Fibroblast of mammary gland (primary cell): ENCODE data around the gene IRF4.

Experiments used
- DNase-seq: peaks from one replicate; pipeline ENCODE4 v3.0.0-alpha.2; 2010; ENCODE audit warnings: low read depth
- H3K4me3 ChIP-seq: 2 replicates; pipeline ENCODE4 v1.5.1; 2011; ENCODE audit warnings: low read depth, mild to moderate bottlenecking, low read length, moderate library complexity; ENCODE audit not compliant: control insufficient read depth
- CTCF ChIP-seq: conservative IDR thresholded peaks from 2 replicates; pipeline ENCODE4 v1.5.1; 2011; ENCODE audit warnings: low read depth, low read length, inconsistent platforms; ENCODE audit not compliant: control insufficient read depth, insufficient read depth

IRF4 gene

GRCh38 chr6:382883-383810, 8.4 kb upstream of the IRF4 start:
- DNase-seq = peak; percentile 31
- no peak for TF ChIP-seq CTCF
- no peak overlapping the region for H3K4me3 ChIP-seq

- DNase-seq = no peak
- TF ChIP-seq CTCF = no peak
- no peak overlapping the region for H3K4me3 ChIP-seq
Observed at GRCh38 chr6:383856-384255, 7.7 kb upstream of the IRF4 start.

DNA sequence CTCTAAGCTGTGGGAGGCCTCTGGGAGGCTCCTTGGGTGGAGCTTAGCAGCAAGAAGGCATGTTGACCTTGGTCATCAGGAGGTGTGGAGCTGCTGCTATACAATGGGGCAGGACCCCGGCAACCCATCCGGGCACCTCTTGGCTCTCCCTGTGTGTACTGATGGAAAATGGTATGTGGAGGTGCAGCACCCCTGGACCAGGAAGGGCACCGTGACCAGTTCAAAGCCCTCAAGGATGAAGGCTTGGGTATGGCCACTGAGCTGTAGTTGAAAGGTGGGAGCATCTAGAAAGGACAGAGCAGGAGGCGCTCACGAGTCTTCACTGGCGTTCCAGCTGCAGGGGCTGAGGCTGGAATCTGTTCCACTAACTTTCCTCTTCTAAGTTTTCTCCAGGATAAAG, 6.7 kb upstream of the IRF4 start:
- no peak overlapping the region for H3K4me3 ChIP-seq
- TF ChIP-seq CTCF = no peak
- DNase-seq = no peak

GRCh38 chr6:385614-386013, 5.9 kb upstream of the IRF4 start:
- no peak for DNase-seq
- H3K4me3 ChIP-seq = no peak overlapping the region
- no peak for TF ChIP-seq CTCF

DNA sequence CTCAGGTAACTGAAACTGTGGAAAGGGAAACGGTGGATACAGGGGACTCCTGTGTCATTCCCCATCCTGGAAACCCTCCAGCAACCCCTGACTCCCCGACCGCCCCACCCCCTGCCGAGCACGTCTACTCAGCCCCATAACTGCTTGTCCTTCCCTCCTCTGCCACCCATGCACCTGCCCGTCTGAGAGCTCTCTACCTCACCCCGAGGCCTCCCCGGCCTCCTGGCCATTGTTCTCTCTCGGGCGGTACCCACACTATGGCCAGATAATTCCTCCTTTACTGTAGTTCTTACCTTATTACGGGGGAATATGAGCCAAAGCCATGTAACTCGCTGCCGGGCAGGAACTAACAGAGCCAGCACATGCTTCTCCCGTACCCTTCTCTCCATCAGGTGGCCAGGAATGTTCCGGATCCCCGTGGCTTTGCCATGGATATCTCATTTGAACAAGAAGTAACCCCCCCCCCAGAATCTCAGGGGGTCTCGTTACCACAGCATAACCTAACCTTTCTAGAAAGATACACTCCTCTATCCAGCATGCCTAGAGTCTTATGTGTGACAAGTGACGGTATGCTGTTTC, 4.8 kb upstream of the IRF4 start:
- H3K4me3 ChIP-seq = no peak overlapping the region
- TF ChIP-seq CTCF = no peak
- no peak for DNase-seq

DNA sequence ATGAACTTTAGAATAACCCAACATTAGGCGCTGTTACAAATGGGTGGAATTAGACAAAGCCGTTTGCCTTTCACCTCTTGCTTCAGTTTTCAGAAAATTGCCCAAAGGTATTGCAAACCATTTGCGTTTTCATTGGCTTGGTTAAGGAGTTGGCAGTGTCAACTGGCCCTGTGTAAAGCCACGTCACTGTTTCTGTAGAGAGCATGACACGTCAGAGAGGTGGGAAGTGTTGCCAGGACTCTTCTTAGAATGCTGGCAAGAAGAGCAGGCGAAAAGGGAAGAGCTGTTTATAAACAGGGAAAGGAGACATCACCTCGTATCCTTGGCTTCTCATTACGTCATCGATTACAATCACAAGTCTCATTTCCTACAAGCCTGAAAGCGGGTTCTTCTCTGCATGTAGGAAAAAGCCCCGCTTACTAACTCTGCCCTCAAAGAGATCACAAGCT, 4.2 kb upstream of the IRF4 start:
- no peak for TF ChIP-seq CTCF
- peak; percentile 90 for DNase-seq
- no peak overlapping the region for H3K4me3 ChIP-seq
